HCT116 (cell line): ENCODE data around the gene FGL2.
"Not testable (repeated sequence)": the region's sequence is repeated elsewhere in the genome, so short reads cannot be mapped to it uniquely, and the experiment has no call there.

Experiments used
- JUND ChIP-seq: IDR thresholded peaks from 2 replicates; pipeline ENCODE4 v1.6.1; 2012
- POLR2A ChIP-seq: IDR thresholded peaks from 2 replicates; pipeline ENCODE4 v1.7.0; 2011; ENCODE audit warnings: borderline replicate concordance; ENCODE audit not compliant: insufficient read depth, insufficient read length; ENCODE audit errors: extremely low read depth
- SIN3A ChIP-seq: IDR thresholded peaks from 2 replicates; pipeline ENCODE4 v1.6.1; 2012; ENCODE audit warnings: low read depth
- SP1 ChIP-seq: IDR thresholded peaks from 2 replicates; pipeline ENCODE4 v1.6.1; 2012; ENCODE audit warnings: low read depth
- YY1 ChIP-seq: IDR thresholded peaks from 2 replicates; pipeline ENCODE4 v1.6.1; 2011; ENCODE audit warnings: low read length, low read depth, moderate library complexity, mild to moderate bottlenecking; ENCODE audit not compliant: insufficient replicate concordance; ENCODE audit errors: extremely low read depth
- TF ChIP-seq, protein P1 (sequence below), 3 experiments: fragments of 200-600 bp in 1 of 3; sonication (generic) in 1 of 3; IDR thresholded peaks in 2 of 3; conservative IDR thresholded peaks in 1 of 3; 2 replicates each; pipeline ENCODE4 v1.5.1; 2012 to 2017; ENCODE audit warnings: low read depth in 2 of 3, low read length in 2 of 3, antibody characterized with exemption in 1 of 3, borderline replicate concordance in 1 of 3, control low read depth in 1 of 3, mild to moderate bottlenecking in 1 of 3, mixed read lengths in 1 of 3, mixed run types in 1 of 3, moderate library complexity in 1 of 3; ENCODE audit not compliant: insufficient read depth in 1 of 3
- TF ChIP-seq, protein P2 (sequence below): IDR thresholded peaks from 2 replicates; pipeline ENCODE4 v1.6.1; 2012; ENCODE audit warnings: low read depth

DNA sequence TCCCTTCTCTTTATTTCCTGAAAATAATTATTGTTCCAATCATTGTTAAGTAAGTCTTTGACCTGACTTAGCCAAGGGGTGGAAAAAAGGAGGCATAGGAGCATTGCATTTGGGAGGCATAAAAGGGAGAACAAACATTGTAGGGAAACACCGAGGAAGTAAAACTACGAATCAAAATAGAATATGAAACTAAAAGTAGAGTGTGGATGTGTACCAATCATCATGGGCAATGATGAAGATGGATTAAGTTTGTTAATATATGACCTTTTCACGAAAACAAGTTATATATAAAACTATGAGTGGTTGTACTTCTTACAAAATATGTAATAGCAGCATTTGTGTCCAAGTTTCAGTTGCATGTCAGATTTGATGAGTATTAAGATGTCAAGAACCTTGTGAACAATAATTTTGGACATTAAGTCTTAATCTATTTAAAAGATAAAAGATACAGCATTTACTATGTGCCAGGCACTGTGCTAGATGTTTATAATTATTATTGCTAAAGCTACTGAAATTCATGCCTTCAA is 24.3 kb downstream of the FGL2 start:
- not testable (repeated sequence) for TF ChIP-seq POLR2A, JUND, SIN3A, YY1, SP1
- TF ChIP-seq, protein P1, sequence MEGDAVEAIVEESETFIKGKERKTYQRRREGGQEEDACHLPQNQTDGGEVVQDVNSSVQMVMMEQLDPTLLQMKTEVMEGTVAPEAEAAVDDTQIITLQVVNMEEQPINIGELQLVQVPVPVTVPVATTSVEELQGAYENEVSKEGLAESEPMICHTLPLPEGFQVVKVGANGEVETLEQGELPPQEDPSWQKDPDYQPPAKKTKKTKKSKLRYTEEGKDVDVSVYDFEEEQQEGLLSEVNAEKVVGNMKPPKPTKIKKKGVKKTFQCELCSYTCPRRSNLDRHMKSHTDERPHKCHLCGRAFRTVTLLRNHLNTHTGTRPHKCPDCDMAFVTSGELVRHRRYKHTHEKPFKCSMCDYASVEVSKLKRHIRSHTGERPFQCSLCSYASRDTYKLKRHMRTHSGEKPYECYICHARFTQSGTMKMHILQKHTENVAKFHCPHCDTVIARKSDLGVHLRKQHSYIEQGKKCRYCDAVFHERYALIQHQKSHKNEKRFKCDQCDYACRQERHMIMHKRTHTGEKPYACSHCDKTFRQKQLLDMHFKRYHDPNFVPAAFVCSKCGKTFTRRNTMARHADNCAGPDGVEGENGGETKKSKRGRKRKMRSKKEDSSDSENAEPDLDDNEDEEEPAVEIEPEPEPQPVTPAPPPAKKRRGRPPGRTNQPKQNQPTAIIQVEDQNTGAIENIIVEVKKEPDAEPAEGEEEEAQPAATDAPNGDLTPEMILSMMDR (IDR thresholded peaks at IDR 0.05 in 2 of 3, conservative IDR thresholded peaks at IDR 0.05 in 1 of 3; ENCODE audit: borderline replicate concordance in 1 of 3, insufficient read depth in 1 of 3, low read depth in 2 of 3, low read length in 2 of 3), result not testable (repeated sequence)
- TF ChIP-seq, protein P2, sequence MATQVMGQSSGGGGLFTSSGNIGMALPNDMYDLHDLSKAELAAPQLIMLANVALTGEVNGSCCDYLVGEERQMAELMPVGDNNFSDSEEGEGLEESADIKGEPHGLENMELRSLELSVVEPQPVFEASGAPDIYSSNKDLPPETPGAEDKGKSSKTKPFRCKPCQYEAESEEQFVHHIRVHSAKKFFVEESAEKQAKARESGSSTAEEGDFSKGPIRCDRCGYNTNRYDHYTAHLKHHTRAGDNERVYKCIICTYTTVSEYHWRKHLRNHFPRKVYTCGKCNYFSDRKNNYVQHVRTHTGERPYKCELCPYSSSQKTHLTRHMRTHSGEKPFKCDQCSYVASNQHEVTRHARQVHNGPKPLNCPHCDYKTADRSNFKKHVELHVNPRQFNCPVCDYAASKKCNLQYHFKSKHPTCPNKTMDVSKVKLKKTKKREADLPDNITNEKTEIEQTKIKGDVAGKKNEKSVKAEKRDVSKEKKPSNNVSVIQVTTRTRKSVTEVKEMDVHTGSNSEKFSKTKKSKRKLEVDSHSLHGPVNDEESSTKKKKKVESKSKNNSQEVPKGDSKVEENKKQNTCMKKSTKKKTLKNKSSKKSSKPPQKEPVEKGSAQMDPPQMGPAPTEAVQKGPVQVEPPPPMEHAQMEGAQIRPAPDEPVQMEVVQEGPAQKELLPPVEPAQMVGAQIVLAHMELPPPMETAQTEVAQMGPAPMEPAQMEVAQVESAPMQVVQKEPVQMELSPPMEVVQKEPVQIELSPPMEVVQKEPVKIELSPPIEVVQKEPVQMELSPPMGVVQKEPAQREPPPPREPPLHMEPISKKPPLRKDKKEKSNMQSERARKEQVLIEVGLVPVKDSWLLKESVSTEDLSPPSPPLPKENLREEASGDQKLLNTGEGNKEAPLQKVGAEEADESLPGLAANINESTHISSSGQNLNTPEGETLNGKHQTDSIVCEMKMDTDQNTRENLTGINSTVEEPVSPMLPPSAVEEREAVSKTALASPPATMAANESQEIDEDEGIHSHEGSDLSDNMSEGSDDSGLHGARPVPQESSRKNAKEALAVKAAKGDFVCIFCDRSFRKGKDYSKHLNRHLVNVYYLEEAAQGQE, result not testable (repeated sequence)
